HG02970 (cell line): ENCODE data around the gene C14orf132.
"Not testable (repeated sequence)": the region's sequence is repeated elsewhere in the genome, so short reads cannot be mapped to it uniquely, and the experiment has no call there.

ENCODE experiments used
- ATAC-seq: cut with Tn5 transposase; IDR thresholded peaks from one replicate; pipeline ENCODE4 v1.9.1; 2021; ENCODE audit warnings: mild to moderate bottlenecking, moderate library complexity, moderate number of reproducible peaks; ENCODE audit not compliant: unreplicated experiment, low FRiP score

Gene C14orf132

GRCh38 chr14:96038920-96039632, at the start of gene C14orf132:
TSS of gene C14orf132 (plus strand) at chr14:96039362. CDS start at chr14:96039501, 139 bp downstream.
- no peak for ATAC-seq

GRCh38 chr14:95993768-95994592, 45.2 kb upstream of the C14orf132 start:
- no peak for ATAC-seq

GRCh38 chr14:95994593-95994928, 44.6 kb upstream of the C14orf132 start:
- no peak for ATAC-seq

- no peak for ATAC-seq
Measured at GRCh38 chr14:95998656-95999055, 40.5 kb upstream of the C14orf132 start.

GRCh38 chr14:96001866-96002497, 37.2 kb upstream of the C14orf132 start:
- ATAC-seq = no peak

- ATAC-seq = no peak
Measured at GRCh38 chr14:96002498-96002884, 36.7 kb upstream of the C14orf132 start.

- no peak for ATAC-seq
Measured at GRCh38 chr14:96011131-96011530, 28.0 kb upstream of the C14orf132 start.

- no peak for ATAC-seq
Measured at GRCh38 chr14:96011607-96012006, 27.6 kb upstream of the C14orf132 start.

GRCh38 chr14:96012757-96013156, 26.4 kb upstream of the C14orf132 start:
- not testable (repeated sequence) for ATAC-seq

- ATAC-seq = no peak
Measured at GRCh38 chr14:96014176-96014575, 25.0 kb upstream of the C14orf132 start.

GRCh38 chr14:96016501-96017160, 22.5 kb upstream of the C14orf132 start:
- no peak for ATAC-seq

GRCh38 chr14:96017882-96018281, 21.3 kb upstream of the C14orf132 start:
- ATAC-seq = no peak

GRCh38 chr14:96027431-96028355, 11.5 kb upstream of the C14orf132 start:
- ATAC-seq = no peak

GRCh38 chr14:96029089-96029645, 10.0 kb upstream of the C14orf132 start:
- ATAC-seq = no peak

- no peak for ATAC-seq
Measured at GRCh38 chr14:96030108-96030760, 8.9 kb upstream of the C14orf132 start.

GRCh38 chr14:96031691-96032090, 7.5 kb upstream of the C14orf132 start:
- no peak for ATAC-seq

GRCh38 chr14:96035456-96035855, 3.7 kb upstream of the C14orf132 start:
- no peak for ATAC-seq

- ATAC-seq = no peak
Measured at GRCh38 chr14:96037891-96038557, 1.1 kb upstream of the C14orf132 start.

GRCh38 chr14:96038558-96038919, 623 bp upstream of the C14orf132 start:
- no peak for ATAC-seq
